Central memory CD8-positive, alpha-beta T cell (primary cell): ENCODE results near the gene SLC15A5.

Experiments used
- ATAC-seq: fragments of 150-1000 bp; cut with Tn5 transposase; replicated peaks from 2 replicates; pipeline ENCODE4 v1.10.0; 2022; ENCODE audit warnings: mild to moderate bottlenecking, moderate FRiP score, moderate number of reproducible peaks; ENCODE audit not compliant: poor library complexity, severe bottlenecking; ENCODE audit errors: extremely low read depth
- DNase-seq, 2 donors: peaks; one replicate each; pipeline ENCODE4 v3.0.0; 2021; ENCODE audit warnings: low spot score in 2 of 2
- H3K27ac Mint-ChIP-seq: one replicate; pipeline ENCODE4 v1.8.0; 2022; ENCODE audit warnings: low read depth, mild to moderate bottlenecking, moderate library complexity, mixed read lengths
- H3K27me3 Mint-ChIP-seq: one replicate; pipeline ENCODE4 v1.8.0; 2022; ENCODE audit warnings: mixed read lengths
- H3K36me3 Mint-ChIP-seq: one replicate; pipeline ENCODE4 v1.8.0; 2022; ENCODE audit warnings: mild to moderate bottlenecking, moderate library complexity, mixed read lengths; ENCODE audit not compliant: insufficient read depth
- H3K4me1 Mint-ChIP-seq: one replicate; pipeline ENCODE4 v1.8.0; 2022; ENCODE audit warnings: mixed read lengths
- H3K4me3 Mint-ChIP-seq: one replicate; pipeline ENCODE4 v1.8.0; 2022; ENCODE audit warnings: mild to moderate bottlenecking, moderate library complexity, mixed read lengths
- H3K9me3 Mint-ChIP-seq: one replicate; pipeline ENCODE4 v1.8.0; 2022; ENCODE audit warnings: mixed read lengths

The SLC15A5 gene

DNA sequence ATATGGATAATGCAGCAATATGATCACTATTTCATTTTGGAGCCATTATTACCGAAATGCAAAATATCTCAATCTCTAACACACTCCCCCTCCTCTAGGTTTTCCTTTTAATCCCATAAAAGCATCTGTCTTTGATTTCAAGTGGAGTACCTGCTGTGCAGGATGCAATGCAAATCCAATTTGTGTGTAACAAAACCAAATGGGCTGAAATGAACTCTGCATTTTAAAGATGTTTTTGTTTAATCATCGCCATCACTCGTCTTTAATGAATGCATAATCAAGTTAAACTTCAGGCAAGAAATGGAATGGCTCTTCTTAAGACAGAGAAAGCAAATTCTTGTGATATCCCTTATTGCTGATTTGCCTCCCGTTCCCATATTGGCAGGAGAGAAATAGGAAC is 114.3 kb downstream of the SLC15A5 start:
- Mint-ChIP-seq H3K27ac (no peak overlapping the region), H3K27me3 (no peaks in the 10 kb centered on the region), H3K36me3 (no peaks in the 10 kb centered on the region), H3K9me3 (no peaks in the 10 kb centered on the region), H3K4me3 (no peak overlapping the region), H3K4me1 (no peaks in the 10 kb centered on the region)
- no peak for DNase-seq
- no peak for ATAC-seq

DNA sequence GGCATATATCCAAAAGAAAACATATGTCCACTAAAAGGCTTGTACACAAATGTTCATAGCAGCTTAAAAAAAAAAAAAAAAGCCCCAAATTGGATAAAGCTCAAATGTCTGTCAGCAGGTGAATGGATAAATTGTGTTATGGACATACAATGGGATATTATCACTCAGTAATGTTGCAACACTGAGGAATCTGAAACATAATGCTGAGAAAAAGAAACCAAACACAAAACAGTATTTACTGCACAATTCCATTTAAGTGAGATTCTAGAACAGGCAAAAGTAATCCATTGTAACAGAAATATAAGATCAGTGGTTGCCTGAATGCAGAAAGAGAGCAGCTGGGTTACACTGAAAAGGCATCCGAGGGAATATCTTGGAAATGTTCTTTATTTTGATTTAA is 117.9 kb downstream of the SLC15A5 start:
- DNase-seq = no peak
- Mint-ChIP-seq H3K4me1 (no peaks in the 10 kb centered on the region), H3K36me3 (no peaks in the 10 kb centered on the region), H3K27ac (no peak overlapping the region), H3K4me3 (no peak overlapping the region), H3K27me3 (no peaks in the 10 kb centered on the region), H3K9me3 (no peaks in the 10 kb centered on the region)
- ATAC-seq = no peak

DNA sequence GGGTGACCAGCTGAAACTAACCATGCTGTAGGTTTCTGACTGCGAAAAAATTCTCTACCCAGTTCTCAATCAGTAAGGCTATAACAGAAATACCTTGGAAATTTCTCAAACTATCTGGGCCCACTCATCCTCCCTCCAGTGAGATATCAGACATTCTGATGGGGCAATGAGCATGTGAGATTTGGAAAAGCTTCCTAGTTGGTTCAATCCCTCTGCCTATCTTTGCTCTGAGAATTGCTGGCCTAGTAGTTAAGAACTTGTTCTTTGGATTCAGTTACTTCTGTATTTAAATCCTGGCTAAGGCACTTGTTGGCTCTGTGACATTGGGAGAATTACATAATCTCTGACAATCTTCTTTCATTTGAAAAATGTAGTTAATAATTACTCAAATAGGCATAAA is 119.4 kb downstream of the SLC15A5 start:
- Mint-ChIP-seq H3K36me3 (no peaks in the 10 kb centered on the region), H3K9me3 (no peaks in the 10 kb centered on the region), H3K27me3 (no peaks in the 10 kb centered on the region), H3K4me1 (no peaks in the 10 kb centered on the region), H3K27ac (no peak overlapping the region), H3K4me3 (no peak overlapping the region)
- no peak for ATAC-seq
- DNase-seq = no peak

DNA sequence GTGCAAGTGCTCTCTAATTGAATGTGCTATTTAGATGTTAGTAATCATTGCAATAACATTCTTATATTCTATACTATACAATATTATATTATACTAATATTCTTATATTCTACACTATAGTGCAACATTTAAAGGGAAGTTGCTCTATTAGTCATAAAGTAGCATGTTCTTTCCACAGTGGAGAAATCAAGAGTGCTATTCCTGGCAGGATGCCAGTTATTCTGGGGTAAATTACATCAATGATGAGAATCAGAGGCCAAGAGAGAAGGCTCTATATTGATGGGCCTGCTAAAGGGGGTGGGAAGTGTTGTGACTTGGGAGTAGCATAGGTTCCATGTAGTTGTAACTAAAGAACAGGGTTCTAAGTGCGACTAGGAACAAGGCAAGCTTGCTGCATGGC is 121.5 kb downstream of the SLC15A5 start:
- no peaks in the 10 kb centered on the region for H3K9me3 Mint-ChIP-seq
- no peaks in the 10 kb centered on the region for H3K27me3 Mint-ChIP-seq
- no peaks in the 10 kb centered on the region for H3K4me1 Mint-ChIP-seq
- ATAC-seq = no peak
- H3K27ac Mint-ChIP-seq = no peak overlapping the region
- no peak for DNase-seq
- H3K4me3 Mint-ChIP-seq = no peak overlapping the region
- H3K36me3 Mint-ChIP-seq = no peaks in the 10 kb centered on the region

DNA sequence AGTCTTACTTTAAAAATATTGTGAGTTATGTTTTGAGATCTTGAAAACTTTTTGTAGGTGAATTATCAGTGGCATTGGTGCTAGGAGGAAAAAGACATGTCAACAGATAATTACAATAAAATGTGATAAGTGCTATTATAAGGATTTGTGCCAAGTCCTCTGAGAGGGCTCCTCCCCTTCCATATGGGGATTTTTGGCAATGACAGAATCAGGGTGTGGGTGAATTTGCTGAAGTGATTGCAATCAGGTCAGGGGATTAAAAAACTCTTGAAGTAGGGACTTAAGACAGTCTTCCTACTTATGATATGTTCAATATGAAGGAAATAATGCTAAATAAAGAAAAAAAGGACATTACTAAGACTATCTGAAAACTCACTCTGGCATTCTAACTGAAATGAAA is 122.5 kb downstream of the SLC15A5 start:
- H3K27ac Mint-ChIP-seq = no peak overlapping the region
- ATAC-seq (no peak), DNase-seq (no peak)
- no peak overlapping the region for H3K4me3 Mint-ChIP-seq
- H3K36me3 Mint-ChIP-seq = no peaks in the 10 kb centered on the region
- no peaks in the 10 kb centered on the region for H3K4me1 Mint-ChIP-seq
- H3K27me3 Mint-ChIP-seq = no peaks in the 10 kb centered on the region
- no peaks in the 10 kb centered on the region for H3K9me3 Mint-ChIP-seq

DNA sequence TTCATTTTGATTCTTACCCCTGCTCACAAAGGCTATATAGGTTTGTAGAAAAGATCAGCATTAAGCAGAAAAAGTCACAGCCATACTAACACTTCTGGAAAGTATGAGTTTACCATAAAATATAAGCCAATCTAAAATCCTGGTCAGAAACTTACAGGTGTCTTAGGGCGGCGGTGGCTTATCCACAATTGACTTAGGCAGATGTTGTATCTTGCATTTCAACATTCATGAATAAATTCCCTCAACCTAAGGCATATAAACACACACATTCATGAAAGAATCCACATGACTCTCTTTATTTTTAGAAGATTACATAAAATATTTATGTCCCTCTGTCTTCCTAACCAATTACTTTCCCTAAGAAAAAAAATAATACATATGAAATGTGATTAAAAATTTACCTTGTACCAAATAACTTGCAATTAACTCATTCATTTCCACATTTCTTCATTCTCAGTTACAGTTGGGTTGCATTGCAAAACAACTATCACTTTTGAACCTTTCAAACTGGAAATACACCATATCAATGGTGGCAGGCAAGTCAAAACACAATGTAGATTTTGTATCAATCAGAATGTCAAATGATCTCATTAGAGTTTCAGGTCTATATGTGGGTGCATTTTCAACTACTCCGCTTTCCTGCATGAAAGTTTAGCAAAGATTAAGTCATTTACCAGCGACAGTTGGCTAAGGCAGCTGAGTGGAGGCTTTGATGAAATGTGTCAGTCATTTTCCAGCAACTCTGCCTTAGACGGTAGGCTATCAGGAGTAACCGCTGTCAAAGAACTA is 124.4 kb downstream of the SLC15A5 start:
- Mint-ChIP-seq H3K4me1 (no peaks in the 10 kb centered on the region), H3K27me3 (no peaks in the 10 kb centered on the region), H3K4me3 (no peak overlapping the region), H3K27ac (no peak overlapping the region), H3K9me3 (no peaks in the 10 kb centered on the region), H3K36me3 (no peaks in the 10 kb centered on the region)
- no peak for ATAC-seq
- DNase-seq = no peak

DNA sequence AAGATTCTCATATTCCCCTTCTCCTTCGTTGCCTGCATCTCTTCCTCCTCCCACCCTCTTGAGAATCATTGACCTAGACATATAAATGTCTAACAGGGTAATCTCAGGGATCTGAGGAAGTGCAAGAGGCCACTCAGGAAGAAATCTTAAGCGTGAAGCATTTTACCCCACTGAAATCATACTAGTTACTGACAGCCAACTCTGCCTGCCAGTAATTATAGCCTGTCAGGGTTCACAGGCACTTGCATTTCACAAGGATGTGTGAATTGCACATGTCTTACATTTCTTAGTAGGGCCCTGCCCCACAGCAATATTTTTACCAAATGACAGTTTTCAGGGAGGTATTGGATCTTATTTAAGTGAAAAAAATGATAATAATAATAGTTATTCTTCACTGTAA is 127.2 kb downstream of the SLC15A5 start:
- H3K27ac Mint-ChIP-seq = no peak overlapping the region
- H3K9me3 Mint-ChIP-seq = no peaks in the 10 kb centered on the region
- ATAC-seq (no peak), DNase-seq (no peak)
- H3K4me3 Mint-ChIP-seq = no peak overlapping the region
- no peaks in the 10 kb centered on the region for H3K4me1 Mint-ChIP-seq
- no peaks in the 10 kb centered on the region for H3K27me3 Mint-ChIP-seq
- no peaks in the 10 kb centered on the region for H3K36me3 Mint-ChIP-seq

DNA sequence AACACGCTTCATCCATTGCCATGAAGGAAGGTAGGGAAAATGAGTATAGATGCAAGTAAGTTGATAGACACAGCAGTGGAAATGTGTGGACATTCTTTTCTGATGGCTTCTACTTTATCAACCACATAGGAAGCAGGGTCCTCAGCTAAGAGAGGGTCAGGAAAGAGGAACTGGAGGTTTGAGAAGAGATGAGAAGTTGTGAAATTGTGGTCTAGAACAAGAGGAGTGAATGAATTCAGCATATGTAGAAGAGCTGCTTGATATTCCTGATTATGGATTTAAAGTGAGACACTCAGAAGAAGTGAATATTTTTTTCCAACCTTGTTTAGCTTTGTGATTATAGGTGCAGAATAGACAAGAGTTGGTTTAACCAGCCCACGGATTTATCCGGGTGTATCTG is 128.5 kb downstream of the SLC15A5 start:
- Mint-ChIP-seq H3K27ac (no peak overlapping the region), H3K9me3 (peaks cover under 1% of the 10 kb centered on the region), H3K4me3 (no peak overlapping the region), H3K4me1 (no peaks in the 10 kb centered on the region), H3K36me3 (no peaks in the 10 kb centered on the region), H3K27me3 (no peaks in the 10 kb centered on the region)
- DNase-seq (no peak), ATAC-seq (no peak)
